Measurements from ENCODE around the gene USP12. TPM values are rescaled to one million over a fixed set of nuclear protein-coding genes. Genes with fewer than 3 reads are reported as not detected.
"Not testable (repeated sequence)": the region's sequence is repeated elsewhere in the genome, so short reads cannot be mapped to it uniquely, and the experiment has no call there.

The USP12 gene
- total RNA-seq, 1 donor: 28.2 TPM

DNA sequence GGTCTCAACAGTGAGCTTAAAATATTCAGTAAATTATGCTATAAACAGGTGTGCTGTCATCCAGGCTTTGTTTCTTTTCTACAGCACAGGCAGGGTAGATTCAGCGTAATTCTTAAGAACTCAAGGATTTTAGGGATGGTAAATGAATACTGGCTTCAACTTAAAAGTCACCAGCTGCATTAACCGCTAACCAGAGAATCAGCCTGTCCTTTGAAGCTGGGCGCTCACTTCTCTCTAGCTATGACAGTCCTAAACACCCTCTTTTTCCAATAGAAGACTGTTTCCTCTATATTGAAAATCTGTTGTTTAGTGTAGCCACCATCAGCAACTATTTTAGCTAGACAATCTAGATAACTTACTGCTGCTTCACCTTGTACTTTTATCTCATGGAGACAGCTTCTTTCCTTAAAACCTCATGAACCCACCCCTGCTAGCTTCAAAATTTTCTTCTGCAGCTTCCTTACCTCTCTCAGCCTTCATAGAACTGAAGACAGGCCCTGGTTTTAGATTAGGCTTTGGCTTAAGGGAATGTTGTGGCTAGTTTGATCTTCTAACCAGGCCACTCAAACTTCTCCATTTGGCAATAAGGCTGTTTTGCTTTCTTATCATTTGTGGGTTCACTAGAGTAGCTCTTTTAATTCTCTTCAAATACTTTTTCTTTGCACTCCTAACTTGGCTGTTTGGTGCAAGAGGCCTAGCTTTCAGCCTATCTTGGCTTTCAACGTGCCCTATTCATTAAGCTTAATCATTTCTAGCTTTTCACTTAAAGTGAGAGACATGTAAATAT is 89.5 kb downstream of the USP12 start:
- no peak overlapping the region for H3K4me3 ChIP-seq (ENCODE audit: low read depth, low read length)
- peak; percentile 48 for DNase-seq (ENCODE audit: low read depth)
- TF ChIP-seq, protein P1, sequence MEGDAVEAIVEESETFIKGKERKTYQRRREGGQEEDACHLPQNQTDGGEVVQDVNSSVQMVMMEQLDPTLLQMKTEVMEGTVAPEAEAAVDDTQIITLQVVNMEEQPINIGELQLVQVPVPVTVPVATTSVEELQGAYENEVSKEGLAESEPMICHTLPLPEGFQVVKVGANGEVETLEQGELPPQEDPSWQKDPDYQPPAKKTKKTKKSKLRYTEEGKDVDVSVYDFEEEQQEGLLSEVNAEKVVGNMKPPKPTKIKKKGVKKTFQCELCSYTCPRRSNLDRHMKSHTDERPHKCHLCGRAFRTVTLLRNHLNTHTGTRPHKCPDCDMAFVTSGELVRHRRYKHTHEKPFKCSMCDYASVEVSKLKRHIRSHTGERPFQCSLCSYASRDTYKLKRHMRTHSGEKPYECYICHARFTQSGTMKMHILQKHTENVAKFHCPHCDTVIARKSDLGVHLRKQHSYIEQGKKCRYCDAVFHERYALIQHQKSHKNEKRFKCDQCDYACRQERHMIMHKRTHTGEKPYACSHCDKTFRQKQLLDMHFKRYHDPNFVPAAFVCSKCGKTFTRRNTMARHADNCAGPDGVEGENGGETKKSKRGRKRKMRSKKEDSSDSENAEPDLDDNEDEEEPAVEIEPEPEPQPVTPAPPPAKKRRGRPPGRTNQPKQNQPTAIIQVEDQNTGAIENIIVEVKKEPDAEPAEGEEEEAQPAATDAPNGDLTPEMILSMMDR (IDR thresholded peaks at IDR 0.05; ENCODE audit: insufficient read depth, low read length): no peak

DNA sequence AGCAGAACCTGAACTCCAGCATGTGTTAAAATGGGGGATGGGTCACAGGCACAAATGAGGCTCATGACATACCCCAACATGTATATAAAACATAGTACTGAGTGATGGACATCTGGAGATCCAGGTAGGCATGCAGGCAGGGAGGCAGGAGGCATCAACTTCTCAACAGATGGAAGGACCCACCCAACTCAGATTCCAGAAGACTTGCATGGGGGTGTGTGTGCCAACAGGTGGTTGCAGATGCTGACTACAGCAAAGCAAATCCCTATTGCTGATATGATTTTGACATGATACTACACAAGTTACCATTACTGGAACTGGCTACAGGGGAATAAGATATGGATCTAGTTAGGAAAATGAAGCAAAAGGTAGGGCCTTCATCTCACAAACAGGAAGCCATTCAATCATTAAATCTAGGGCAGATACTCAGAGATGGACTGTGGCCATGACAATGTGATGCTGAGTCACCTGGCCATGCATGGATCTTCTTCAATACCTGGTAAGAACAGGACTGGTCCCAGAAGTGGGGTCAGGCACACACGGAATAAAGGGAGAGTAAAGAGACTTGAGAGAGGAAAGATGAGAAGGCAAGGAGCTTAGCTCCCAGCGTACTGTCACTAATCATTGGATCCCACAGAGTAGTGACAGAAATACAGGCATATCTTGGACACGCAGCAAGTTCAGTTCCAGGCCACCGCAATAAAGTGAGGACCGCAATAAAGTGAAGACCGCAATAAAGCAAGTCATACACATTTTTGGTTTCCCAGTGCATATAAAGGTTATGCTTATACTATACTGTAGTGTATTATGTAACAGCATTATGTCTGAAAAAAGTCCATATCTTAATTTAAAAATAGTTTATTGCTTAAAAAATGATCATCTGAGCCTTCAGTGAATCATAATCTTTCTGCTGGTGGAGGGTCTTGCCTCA is 91.3 kb downstream of the USP12 start:
- DNase-seq (ENCODE audit: low read depth): no peak
- TF ChIP-seq, protein P1 (IDR thresholded peaks at IDR 0.05; ENCODE audit: insufficient read depth, low read length): no peak
- no peak overlapping the region for H3K4me3 ChIP-seq (ENCODE audit: low read depth, low read length)

DNA sequence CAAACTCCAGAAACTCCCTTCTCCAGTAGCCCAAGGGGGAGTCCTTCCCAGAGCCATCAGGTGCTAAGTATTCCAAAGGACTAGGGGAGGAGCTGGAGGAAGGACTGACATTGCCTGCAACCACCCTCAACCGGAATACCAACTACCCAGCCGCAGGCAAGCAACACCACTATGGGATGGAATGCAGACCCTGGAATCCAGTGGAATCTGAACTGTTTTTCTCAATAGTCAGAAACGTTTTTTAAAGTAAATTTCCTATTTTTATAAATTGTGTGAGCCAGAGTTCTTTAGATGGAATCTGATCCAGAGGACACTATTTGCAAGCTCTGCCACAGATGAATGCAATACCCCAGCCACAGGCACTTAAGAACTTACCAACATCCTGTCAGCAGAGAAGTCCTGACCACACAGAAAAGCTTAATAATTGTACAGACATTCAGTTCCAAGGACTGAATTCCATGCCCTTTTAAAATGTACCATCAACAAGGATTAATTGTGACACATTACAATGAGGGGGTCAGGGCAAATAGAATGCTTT is 92.1 kb downstream of the USP12 start:
- DNase-seq (ENCODE audit: low read depth): peak; percentile 55
- H3K4me3 ChIP-seq (ENCODE audit: low read depth, low read length): no peak overlapping the region
- TF ChIP-seq, protein P1 (IDR thresholded peaks at IDR 0.05; ENCODE audit: insufficient read depth, low read length): no peak

DNA sequence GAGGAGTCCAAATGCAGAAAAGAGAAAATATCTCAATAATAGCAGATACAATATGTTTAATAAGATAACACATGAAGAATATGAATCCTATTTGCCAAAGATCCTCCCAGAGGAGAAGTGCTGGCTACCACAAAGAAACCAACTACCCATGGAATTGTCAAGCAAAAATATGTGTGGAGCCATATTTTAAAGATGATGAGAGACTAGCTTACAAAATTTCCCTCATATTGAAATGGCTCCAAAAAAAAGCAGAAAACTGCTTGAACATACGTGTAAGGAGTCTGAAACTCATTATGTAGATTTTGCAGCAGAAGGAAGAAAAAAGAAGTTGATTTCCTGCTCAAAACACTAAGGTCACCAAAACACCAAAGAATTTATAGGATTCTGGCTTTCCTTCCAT is 94.2 kb downstream of the USP12 start:
- H3K4me3 ChIP-seq (ENCODE audit: low read depth, low read length): no peak overlapping the region
- DNase-seq (ENCODE audit: low read depth): peak; percentile 60
- TF ChIP-seq, protein P1 (IDR thresholded peaks at IDR 0.05; ENCODE audit: insufficient read depth, low read length): no peak

DNA sequence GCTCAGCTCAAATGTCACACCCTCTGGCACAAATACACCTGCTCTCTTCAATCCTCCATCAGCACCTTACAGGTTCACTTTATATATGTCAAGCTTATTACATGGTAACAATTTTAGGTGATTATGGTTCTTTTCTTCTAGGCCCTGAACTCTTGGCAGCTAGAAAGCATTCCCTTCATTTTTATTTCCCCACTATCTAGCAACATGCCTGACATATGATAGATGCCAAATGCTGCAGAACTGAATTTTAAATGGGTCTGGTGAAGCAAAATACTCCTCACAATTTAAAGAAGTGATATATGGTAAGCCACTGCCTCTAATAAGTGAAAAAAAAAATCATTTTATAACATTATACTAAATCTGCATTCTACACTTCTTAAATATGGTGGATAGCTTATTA is 95.2 kb downstream of the USP12 start:
- TF ChIP-seq, protein P1 (IDR thresholded peaks at IDR 0.05; ENCODE audit: insufficient read depth, low read length): no peak
- peak; percentile 81 for DNase-seq (ENCODE audit: low read depth)
- no peak overlapping the region for H3K4me3 ChIP-seq (ENCODE audit: low read depth, low read length)

DNA sequence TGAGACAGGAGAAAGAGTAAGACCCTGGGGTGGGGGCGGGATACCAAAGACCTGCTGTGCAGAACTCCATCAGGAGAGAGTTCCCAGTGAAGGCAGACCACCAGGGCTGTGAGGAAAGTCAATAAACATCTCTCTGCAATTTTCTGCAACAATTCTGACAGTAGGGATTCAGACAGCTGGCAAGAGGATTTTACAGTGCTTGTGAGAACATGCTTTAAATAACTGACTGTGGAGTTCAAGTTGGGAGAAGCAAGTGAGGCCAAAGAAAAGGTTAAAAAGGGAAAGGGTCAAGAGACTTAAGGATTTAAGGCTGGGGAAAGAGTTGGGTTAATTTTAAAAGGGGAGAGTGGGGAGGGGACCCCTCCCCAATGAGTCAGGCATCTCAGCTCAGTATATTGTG is 98.4 kb downstream of the USP12 start:
- TF ChIP-seq, protein P1 (IDR thresholded peaks at IDR 0.05; ENCODE audit: insufficient read depth, low read length): no peak
- no peak for DNase-seq (ENCODE audit: low read depth)
- H3K4me3 ChIP-seq (ENCODE audit: low read depth, low read length): no peak overlapping the region

DNA sequence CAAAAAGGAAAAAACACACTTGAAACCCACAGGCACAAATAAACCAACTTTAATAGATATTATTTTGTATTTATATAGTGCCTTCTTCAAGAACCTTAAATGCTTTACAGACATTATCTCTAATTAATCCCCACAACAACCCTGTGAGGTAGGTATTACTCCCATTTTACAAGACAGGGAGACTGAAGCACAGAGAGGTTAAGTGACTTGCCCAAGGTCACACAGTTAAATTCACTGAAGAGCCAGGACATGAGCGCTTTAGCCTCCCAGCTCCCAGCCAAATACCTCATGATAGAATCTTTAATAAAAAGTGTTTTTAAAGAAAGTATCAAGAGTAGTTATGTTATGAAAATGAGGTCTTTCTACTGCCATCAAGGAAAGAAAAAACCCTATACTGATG is 105.5 kb downstream of the USP12 start:
- H3K4me3 ChIP-seq (ENCODE audit: low read depth, low read length); DNase-seq (ENCODE audit: low read depth): not testable (repeated sequence)

Measured in fibroblast of the aortic adventitia (primary cell).